Thymus (tissue), 11 donors: Measurements from ENCODE around the gene ZNF277. TPM values are rescaled to one million over a fixed set of nuclear protein-coding genes. Genes with fewer than 3 reads are reported as not detected.
"Not testable (repeated sequence)": the region's sequence is repeated elsewhere in the genome, so short reads cannot be mapped to it uniquely, and the experiment has no call there.

Experiments
- DNase-seq, 9 donors: peaks; one replicate each; pipeline ENCODE4 v3.0.0-alpha.2; 2013; ENCODE audit warnings: low spot score in 9 of 9, low read depth in 6 of 9, missing footprints in 1 of 9
- H3K27ac ChIP-seq, 2 donors: one replicate each; pipeline ENCODE4 v1.5.1; 2013; ENCODE audit warnings: control low read depth in 1 of 2, low read depth in 1 of 2, low read length in 1 of 2, mild to moderate bottlenecking in 1 of 2, moderate library complexity in 1 of 2
- H3K27me3 ChIP-seq, 2 donors: one replicate each; pipeline ENCODE4 v1.5.1; 2013; ENCODE audit warnings: low read length in 1 of 2; ENCODE audit not compliant: control insufficient read depth in 2 of 2, insufficient read depth in 1 of 2
- H3K36me3 ChIP-seq, 2 donors: one replicate each; pipeline ENCODE4 v1.5.1; 2013; ENCODE audit warnings: low read length in 1 of 2, mild to moderate bottlenecking in 1 of 2, moderate library complexity in 1 of 2; ENCODE audit not compliant: control insufficient read depth in 2 of 2, insufficient read depth in 2 of 2
- H3K4me1 ChIP-seq, 2 donors: one replicate each; pipeline ENCODE4 v1.5.1; 2013; ENCODE audit warnings: low read length in 2 of 2; ENCODE audit not compliant: control insufficient read depth in 2 of 2, insufficient read depth in 2 of 2
- H3K4me3 ChIP-seq, 2 donors: one replicate each; pipeline ENCODE4 v1.5.1; 2013; ENCODE audit warnings: low read length in 2 of 2, control low read depth in 1 of 2, mild to moderate bottlenecking in 1 of 2
- H3K9me3 ChIP-seq, 2 donors: one replicate each; pipeline ENCODE4 v1.5.1; 2013; ENCODE audit warnings: low read length in 1 of 2, mild to moderate bottlenecking in 1 of 2; ENCODE audit not compliant: control insufficient read depth in 2 of 2, insufficient read depth in 1 of 2
- WGBS: extraction: QIAGEN DNeasy Blood & Tissue Kit; methylation state at CpG from one replicate; pipeline ENCODE4 v1.1.7; 2013; 5-methylcytosine and 5-hydroxymethylcytosine counted together
- polyA plus RNA-seq: library from polyadenylated mRNA; stranded (reverse); fragments of 200-250 nt; gene quantifications from one replicate; pipeline ENCODE4 v1.2.3, GENCODE V29; 2013
- total RNA-seq: library from RNA; stranded (reverse); fragments of 120-200 nt; gene quantifications from one replicate; pipeline ENCODE4 v1.2.4, GENCODE V29; 2013
- donor health status: healthy.

The ZNF277 gene
- total and polyA plus RNA-seq, 2 donors: 29.7 to 32.3 TPM

DNA sequence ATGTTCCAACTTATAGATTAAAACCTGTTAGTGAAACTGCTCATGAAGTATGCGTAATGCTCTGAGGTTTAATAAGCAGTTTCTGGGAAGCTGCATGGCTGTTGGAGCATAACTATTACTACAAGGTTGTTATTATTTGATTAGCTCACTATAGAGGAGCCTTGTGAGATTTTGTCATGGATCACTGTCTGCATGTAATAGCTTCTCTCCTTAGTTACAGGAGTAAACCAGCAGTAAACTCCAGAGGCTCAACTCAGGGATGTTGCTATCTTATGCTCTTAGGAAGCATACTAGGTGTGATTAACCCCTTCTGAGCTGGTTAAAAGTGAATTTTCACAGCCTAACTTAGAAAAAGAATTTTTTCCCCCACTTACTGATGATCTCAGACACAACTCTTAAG is 180.1 kb downstream of the ZNF277 start:
- no peaks in the 10 kb centered on the region for H3K36me3 ChIP-seq
- peaks cover 0 to 5% of the 10 kb centered on the region in 2 donors for H3K4me1 ChIP-seq
- H3K4me3 ChIP-seq: no peak overlapping the region
- DNase-seq: no peak
- 97% methylated on average over 1 of the region's 1 CpG for WGBS
- H3K9me3 ChIP-seq: no peaks in the 10 kb centered on the region
- H3K27me3 ChIP-seq: peaks cover 0 to 2% of the 10 kb centered on the region in 2 donors
- H3K27ac ChIP-seq: no peak overlapping the region

DNA sequence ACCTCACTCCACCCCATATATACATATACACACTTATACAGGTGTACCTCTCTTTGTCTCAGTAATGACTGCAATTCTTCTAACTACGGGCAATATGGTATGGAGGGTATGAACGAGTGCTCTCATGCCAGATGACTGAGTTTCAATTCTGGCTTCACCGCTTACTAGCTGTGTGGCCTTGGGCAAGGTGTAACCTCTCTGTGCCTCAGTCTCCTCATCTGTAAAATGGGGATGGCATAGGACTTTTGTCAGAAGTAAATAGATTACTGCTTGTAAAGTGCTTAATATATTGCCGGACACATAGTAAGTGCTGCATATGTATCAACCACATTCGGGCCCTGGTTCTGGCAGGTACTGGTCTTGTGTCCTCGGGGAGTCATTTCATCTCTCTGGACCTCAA is 183.7 kb downstream of the ZNF277 start:
- no peak for DNase-seq
- WGBS: 88% methylated on average over 6 of the region's 6 CpGs
- H3K4me1 ChIP-seq: peaks cover 0 to 7% of the 10 kb centered on the region in 2 donors
- peaks cover 0 to 2% of the 10 kb centered on the region in 2 donors for H3K27me3 ChIP-seq
- H3K27ac ChIP-seq: no peak overlapping the region
- no peaks in the 10 kb centered on the region for H3K9me3 ChIP-seq
- H3K4me3 ChIP-seq: no peak overlapping the region
- H3K36me3 ChIP-seq: no peaks in the 10 kb centered on the region

GRCh38 chr7:112391079-112391821 is 184.8 kb downstream of the ZNF277 start:
- Histone ChIP-seq H3K4me3 (peak overlapping the region; percentile 42 to 53), H3K27ac (peak overlapping the region in 1 of 2 donors; percentile 15)
- WGBS: 3% methylated on average over 47 of the region's 69 CpGs

DNA sequence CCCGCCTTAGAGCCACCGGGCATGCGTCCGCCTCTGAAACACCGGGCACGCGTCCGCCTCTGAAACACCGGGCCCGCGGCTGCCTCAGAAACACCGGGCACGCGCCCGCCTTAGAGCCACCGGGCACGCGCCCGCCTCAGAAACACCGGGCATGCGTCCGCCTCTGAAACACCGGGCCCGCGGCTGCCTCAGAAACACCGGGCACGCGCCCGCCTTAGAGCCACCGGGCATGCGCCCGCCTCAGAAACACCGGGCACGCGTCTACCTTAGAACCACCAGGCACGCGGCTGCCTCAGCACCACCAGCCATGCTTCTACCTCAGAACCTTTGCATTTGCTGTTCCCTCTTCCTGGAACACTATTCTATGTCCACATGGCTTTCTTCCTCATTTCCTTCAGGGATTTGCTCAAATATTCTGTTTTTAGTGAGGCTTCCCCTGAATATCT is 185.4 kb downstream of the ZNF277 start:
- Histone ChIP-seq H3K27ac (peak overlapping the region; percentile 71 to 80), H3K4me3 (peak overlapping the region; percentile 45 to 53), H3K4me1 (peaks cover 0 to 10% of the 10 kb centered on the region in 2 donors)
- H3K27me3 ChIP-seq, H3K36me3 ChIP-seq, H3K9me3 ChIP-seq: not testable (repeated sequence)
- peak in 6 of 9 donors; percentile 40 to 80 (median 52) for DNase-seq
- WGBS: under 1% methylated on average over 37 of the region's 37 CpGs

More at GRCh38 chr7:112391079-112391821, 184.8 kb downstream of the ZNF277 start:
- H3K4me1 ChIP-seq: peaks cover 0 to 10% of the 10 kb centered on the region in 2 donors
- H3K27me3 ChIP-seq, H3K9me3 ChIP-seq, H3K36me3 ChIP-seq: not testable (repeated sequence)
- peak in 4 of 9 donors; percentile 34 to 68 (median 44) for DNase-seq

Other genes with a start within 250 kb of the ZNF277 start
- 3.5 TPM for gene DOCK4, start 296 bp upstream of the ZNF277 start, total RNA-seq
- gene DOCK4, start 296 bp upstream of the ZNF277 start, polyA plus RNA-seq: 4.7 TPM
- gene IFRD1, start 243.8 kb downstream of the ZNF277 start, total RNA-seq: 23.2 TPM
- gene IFRD1, start 243.8 kb downstream of the ZNF277 start, polyA plus RNA-seq: 63.0 TPM